NOMO-1 treated with DMSO at 0.1 percent for 48 hours (cell line): ENCODE data around the gene CTNNA3.

Experiments
- DNase-seq: peaks from one replicate; lab custom pipeline; 2025; ENCODE audit not compliant: unreplicated experiment; lab: John Stamatoyannopoulos, UW

CTNNA3 gene

DNA sequence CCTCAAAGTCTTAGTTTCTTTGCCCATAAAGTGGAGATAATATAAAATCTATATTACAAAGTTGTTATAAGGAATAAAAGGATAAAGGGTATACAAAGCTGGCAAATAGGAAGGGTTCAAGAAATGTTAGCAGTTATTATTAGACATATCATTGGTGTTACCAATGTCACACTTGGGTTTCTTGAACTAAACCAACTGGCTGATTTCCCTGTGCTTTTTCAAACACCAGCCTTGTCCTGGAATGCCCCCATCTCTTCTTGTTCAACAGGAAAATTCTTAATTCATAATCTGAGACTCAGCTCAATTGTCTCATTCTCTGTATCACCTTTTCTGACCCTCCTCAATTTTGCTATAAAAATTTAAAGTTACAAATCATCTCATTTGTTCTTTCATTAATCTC lies 913.9 kb downstream of the CTNNA3 start:
- no peak for DNase-seq

DNA sequence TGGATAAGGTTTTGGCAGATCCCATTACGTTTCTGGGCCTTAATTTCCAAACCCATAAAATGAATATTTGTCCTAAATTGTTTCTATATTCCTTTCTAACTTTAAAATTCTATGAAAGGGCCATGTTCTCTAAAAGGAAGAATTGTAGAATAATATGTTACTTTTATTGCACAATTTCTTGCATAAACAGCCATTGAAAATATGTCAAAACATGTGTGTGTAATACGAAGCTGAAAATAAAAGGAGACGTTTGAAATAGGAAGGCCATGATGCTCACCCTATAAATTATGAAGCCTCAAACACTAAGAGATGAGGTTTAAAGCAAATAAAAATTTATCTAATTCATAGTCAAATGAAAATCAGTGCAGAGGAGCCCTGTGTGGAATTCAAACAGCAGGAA lies 915.2 kb downstream of the CTNNA3 start:
- no peak for DNase-seq

DNA sequence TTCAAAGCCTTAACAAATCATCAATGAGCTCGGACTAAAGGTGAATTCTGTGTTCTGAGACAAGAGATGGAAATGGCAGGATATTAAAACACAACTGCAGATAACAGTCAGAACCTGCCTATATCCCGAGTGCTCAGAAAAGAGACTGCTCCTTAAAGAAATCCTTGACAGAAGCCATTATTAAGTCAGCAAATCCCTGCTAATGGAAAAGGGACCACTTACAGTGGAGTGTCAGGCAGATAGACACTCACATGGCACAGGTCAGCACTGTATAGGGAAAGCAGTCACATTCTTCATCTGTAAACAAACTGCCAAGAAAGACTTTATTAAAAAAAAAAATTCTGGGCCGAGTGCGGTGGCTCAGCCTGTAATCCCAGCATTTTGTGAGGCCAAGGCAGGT lies 917.6 kb downstream of the CTNNA3 start:
- DNase-seq: no peak

DNA sequence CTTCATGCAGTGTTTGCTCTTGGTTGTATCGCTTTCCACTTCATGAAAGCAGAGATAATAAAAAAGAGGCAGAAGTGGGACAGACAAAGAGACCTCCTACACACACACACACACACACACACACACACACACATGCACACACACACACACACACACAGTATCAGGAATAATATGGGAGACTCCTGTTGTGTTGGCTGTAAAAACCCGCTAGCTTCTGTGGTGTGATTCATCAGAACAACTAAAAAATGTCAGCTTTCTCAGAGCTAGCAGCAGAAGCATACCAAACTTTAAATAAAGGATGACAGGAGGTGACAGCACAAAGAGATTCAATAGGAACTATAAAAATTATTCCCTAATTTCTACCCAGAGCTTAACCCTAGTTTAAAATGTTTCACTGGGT lies 918.3 kb downstream of the CTNNA3 start:
- DNase-seq: no peak

DNA sequence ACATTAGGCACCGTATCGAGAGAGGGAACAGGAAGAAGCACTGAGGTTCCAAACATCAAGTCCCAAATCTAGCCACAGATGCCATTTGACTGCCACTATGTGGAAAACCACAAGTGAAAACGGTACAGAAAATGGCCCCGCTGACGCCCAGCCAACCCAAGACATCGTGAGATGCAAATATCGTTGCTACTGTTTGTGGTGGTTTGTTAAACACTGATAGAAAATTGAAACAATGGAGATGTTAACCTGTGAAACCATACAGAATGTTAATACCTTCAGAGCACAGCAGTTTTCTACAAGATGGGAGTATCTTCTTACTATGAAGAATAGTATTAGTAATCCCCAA lies 922.5 kb downstream of the CTNNA3 start:
- no peak for DNase-seq

DNA sequence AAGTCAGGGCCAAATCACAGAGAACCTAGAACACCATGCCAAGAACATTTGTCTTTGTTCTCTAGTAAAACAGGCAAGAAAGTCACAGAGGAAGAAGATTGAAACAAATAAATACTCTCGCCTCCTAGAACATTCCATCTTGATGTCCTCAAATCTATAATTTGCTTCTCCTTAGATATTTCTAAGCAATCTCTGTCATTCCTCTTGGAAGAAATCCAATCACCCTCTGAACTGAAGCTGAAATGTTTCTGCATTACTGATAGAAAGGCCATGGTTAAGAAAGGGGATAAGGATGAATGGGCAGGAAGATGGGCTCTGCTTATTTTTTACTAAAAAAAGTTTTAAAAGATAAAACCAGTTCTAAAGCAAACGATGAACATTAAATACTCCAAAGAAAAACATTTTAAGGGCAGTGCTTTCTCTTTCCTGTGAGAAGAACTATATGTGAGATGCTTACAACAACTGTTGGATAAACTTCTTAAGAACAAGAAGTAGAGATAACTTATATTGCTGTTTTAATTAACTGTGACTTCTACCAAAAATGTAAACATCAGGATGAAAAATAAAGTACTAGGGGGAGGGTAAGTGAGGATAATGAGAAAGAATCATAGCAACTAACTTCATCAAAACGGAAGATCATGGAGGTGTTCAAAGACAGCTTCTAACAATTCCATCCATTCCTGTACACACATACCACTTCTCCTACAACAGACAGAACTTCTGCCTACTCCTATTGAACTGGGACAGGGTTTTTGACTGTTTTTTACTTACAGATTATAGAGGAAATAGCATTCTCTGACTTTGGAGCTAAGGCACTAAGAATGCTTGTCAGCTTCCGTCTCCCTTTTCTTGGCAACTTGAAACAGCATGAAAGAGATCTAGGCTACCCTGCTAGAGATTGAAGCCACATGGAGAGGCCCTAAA lies 923.2 kb downstream of the CTNNA3 start:
- DNase-seq: no peak

DNA sequence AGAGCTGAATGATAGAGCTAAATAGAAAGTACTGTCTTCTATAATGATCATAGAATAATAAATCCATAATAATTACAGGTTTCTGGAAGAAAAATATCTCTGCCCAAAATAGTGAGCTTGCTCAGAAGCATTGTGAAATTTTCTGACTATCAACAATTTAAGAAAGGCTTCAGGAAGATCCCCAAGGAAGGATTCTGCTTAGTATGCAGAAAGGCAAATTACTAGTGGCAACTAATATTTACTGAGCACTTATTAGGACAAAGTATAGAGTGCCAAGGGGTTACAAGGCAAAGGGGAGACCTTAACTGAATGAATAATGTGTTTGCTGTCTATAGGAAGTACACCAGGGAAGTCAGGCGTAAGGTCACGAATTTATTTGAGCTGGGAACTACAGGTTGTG lies 928.3 kb downstream of the CTNNA3 start:
- no peak for DNase-seq

DNA sequence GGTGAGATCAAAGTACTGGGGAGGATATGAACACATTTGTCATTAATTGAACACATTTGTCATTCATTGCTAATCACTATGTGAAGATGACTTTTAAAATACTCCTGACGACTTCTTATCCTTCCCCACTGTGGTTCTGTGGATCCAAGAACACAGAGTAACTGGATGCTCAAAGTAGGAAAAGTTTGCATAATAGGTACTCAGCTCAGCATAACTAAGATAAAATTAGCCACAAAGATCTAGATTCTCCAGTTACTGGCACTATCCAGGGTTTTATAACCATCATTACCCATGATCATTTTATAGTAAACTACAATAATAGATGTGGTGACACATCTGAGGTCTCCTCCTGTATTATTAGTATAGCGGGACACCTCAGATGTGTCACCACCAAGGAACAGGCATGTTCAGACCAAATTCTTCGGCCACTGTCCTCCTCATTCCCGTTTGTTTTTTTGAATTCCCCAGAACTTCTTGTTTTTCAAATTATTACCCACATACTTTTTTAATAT lies 933.7 kb downstream of the CTNNA3 start:
- DNase-seq: no peak

DNA sequence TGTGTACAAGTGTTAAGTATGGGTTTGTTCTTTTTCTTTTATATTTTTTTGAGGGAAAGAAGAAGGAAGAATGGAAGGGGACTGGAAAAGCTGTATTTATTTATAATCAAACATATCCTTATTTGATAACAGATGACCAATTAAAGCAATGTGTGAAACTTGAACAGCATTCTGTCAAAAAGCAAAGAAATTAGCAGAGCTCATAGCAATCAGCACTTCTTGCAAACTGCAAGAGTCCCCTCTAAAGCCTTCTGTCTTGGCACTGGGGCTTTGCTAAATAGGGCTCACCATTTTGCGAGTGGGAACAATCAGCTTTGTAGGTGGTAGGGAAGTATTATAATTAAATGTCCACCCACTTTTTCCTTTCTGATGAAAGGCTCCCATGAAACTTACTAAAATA lies 935.1 kb downstream of the CTNNA3 start:
- DNase-seq: no peak

DNA sequence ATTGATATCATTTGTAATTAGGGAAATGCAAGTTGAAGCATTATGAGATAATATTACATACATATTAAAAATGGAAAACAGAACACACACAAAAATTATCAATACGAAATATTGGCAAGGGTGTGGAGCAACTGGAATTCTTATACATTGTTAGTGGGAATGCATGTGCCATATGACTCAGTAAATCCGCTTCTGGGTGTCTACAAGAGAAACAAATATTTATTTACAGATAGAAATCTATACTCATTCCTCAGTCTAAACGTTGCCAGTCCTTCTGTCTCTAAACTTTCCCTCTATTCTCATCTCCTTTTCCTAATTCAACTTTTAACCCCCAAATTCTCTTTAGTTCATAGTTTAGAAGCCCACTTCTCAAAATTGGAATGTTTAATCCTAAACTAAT lies 940.5 kb downstream of the CTNNA3 start:
- DNase-seq: no peak

DNA sequence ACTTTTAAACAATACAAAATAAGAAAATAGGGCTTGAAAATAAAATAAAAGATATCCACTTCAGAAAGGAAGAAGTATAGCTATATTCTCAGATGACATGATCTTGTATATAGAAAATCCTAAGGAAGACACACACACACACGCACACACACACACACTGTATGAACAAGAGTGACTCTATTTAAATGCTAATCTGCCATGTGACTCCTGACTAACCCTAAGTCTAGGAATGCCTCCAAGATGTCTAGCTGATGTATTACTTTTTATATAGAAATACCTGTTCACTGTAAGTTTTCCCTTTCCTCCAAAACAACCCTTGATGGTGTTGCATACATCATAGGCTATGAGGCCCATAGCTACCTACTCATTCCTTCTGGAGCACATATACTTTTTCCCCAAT lies 943.3 kb downstream of the CTNNA3 start:
- DNase-seq: no peak

DNA sequence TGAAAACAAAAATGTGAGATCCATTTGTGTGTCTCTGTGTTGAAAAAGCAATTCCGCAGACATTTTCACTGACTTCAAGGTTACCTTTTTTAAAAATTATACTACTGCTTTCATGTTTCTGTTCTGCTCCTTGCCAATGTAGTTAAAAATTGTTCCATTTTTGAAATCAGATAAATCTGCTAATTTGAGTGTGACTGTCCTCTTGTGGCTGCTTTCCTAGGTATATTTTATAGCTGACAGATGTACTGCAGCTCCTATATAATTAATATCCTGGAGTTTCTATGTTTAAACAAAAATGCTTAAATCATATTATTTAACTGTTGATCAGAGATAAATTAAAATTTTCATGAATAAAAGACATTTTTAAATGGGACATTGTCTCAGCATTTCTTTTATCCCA lies 947.8 kb downstream of the CTNNA3 start:
- DNase-seq: no peak

DNA sequence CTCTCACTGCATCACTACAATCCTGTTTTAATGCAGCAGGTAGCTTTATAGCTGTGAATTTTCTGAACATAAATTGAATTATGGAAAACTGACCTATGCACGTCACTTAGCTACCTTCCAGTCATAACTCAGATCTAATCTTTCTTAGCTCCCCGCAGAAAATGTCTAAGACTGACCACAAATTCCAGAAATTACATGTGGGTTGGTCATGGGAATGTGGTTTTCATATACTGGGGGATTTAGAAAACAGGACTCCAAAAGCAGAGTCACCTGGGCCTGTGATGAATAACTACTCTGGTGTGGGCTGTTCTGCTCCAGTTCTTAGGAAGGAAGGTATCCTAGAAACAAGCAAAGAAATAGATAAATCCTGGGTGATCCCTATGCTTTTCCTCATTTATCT lies 948.5 kb downstream of the CTNNA3 start:
- DNase-seq: no peak

DNA sequence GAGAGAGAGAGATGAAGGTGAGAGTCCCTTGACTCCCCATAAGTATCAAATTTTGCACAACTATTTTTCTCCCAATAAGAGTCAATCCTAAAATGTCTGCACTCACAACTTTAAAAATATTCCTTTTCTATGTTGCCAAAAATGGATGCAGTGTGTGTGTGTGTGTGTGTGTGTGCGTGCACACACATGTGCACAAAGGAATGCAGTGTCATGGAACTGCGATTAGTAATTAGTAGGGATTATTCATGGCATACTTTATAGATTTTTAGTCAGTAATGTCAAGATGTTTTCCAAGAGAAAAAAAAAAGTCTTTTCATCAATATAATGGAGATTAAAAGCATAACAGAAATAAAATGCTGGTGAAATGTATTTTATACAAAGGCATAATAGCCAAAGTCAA lies 949.3 kb downstream of the CTNNA3 start:
- no peak for DNase-seq

DNA sequence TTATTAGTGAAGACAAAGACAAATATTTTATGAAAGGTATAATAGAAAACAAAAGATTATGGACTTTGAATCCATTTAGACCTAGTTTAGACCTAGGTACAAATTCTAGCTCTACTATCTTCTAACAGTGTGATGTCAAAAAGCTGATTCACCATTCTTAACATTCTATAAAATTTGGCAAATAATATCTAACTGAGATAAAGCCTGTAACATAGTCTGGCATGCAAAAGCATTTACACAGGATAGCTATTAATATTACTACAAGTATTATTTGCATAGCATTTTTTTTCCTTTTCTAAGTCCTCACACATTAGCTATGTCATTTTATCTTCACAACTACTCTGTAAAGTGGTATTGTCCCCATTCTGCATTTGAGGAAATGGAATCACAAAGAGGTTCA lies 949.7 kb downstream of the CTNNA3 start:
- DNase-seq: no peak

DNA sequence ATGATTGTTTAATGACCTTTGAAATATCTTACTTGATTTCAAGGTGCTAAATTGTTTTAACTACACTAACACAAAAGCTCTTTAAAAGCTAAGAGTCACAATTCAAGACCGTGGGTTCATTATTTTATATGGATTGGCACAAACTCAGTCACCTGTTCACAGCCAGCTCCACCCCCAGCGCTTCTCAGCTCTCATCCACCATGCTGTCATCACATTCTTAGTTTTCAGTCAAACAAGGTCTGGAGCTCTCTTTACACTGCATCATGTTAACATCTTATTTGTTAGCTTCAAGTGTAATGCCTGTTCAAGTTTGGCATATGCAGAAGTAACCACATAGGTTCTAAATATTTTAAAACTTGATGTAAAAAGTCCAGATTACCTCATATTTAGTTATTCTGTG lies 951.1 kb downstream of the CTNNA3 start:
- no peak for DNase-seq

DNA sequence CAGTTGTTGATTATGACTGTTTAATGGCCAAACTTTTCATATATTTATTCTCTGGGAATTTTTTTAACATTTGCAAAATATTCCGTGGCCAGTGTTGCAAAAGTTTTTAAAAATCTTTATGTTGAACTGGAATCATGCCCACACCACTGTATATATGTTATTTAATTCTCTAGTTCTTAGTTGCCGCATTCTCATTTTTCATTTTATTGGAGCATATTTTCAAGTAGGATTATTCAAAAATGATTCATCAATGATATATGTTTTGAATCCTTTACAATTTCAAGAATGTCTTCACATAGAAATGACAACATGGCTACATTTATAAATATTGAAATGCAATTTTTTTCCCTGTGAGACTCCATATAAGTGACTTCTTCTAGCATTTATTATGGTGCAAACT lies 958.8 kb downstream of the CTNNA3 start:
- DNase-seq: no peak

DNA sequence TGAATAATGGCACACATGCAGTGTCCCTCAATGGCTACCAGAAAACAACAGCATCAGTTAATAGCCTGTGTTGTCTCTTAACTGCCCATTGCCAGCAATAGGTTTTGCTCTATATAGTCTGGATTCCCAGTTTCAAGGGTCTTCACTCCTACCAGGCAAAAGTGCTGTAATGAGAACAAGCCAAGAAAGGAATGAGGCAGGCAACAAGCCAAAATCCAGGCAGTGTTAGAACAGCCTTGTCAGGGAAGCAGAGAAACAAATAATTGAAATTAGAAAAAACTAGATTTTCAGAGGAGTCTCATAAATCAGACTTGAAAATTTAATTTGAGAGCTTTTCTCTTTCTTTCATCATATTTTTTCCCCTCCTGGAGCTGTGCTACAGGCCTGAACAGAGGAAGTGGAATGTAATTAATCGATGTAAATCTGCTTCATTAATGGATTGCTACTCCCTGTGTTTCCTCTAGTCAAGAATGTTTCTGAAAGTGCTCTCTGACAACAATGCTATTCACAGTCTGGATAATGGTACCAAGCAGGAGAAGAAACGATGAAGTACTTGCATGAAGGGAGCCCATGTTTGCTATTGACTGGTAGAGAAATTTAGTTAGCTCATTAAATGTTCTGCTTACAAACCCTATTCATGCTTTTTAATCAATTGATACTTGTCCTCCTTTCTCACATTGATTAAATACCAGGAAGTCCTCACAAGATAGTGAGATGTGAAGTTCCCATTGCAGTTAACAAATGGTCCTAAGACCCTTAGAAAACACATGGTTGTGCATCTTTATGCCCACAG lies 972.2 kb downstream of the CTNNA3 start:
- no peak for DNase-seq

DNA sequence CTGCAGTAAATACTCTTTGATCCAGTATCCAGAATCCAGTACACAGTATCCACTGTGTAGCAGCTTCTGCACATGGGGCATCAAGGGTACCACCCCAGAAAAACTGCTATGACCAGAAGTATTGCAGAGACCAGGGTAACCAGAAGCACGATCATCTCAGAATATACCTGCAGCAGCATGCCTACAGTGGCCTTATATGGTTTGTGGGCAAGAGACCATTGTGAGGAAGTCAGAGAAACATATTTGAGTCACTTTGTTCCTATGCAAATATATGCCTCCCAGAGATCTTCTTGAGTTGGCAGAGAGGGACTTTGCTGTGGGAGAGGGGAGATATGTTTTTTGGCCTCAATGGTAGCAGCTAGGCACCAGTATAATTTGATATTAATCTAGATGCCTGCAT lies 976.5 kb downstream of the CTNNA3 start:
- DNase-seq: no peak

DNA sequence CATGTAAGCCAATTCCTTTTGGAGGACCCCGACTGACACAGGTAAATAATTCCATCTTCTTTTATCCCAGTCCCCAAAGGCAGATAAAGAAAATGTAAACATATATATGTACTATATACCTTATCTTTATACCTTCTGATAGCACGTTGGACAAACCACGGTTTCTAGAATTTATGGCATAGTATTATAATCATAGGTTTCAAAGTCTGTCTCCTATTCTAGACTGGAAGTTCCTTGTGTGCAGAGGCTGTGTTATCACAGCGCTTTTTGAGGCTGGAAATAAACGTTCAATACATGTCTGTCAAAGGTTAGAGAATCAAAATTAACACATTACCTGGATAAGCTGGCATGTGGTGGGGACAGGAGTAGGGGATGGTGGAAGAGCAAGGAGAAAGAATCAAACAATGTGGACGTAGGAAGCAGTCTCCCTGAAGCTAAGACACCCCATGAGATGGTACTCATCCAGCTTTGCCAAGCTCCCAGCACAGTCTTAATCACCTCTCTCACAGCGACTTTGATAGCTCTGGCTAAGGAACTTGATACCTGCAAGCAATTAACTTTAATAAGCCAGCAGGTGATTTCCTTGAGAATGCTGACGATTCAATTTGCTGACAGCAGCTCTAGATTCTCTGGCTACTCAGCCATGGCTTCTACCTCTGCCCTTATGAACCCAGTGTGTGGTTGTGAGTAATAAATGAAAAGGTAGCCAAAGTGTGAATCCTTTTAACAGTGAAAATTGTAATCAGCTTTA lies 978.6 kb downstream of the CTNNA3 start:
- no peak for DNase-seq

DNA sequence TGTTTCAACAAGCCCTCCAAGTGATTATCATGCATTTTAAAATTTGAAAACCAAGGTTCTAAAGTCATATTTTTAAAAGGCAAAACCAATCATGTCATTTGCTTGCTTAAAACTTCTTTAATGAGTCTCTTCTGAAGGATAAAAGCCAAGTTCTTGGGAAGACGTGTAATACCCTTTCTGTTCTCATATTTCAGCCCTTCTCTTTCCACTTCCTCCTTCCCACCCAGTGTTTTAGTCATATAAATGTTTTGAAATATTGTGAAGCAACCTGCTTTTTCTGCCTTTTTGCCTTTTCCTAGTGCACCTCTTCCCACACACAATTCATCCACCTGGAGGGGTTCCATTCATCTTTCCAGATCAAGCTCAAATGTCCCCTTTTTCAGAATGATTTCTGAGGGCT lies 981.3 kb downstream of the CTNNA3 start:
- DNase-seq: peak; percentile 1

DNA sequence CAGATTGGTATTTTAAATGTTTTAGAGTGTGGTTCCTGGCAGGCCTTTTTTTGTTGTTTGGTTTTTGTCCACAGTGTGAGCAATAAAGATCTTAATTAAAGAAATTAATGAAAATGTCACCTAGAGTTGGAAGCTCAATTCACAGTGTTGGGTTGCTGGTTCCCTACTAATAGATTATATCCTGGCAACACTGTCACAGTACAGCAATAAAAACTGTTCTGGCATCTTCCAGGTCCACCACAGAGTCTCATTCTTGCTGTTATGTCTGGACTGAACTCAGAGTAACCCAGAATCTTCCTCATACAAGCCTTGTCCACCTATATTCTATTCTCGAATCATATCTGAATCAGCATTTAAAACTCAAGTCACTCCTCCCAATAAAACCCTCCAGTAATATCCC lies 982.6 kb downstream of the CTNNA3 start:
- no peak for DNase-seq
